ENCODE data around the gene S100A5.

DNA sequence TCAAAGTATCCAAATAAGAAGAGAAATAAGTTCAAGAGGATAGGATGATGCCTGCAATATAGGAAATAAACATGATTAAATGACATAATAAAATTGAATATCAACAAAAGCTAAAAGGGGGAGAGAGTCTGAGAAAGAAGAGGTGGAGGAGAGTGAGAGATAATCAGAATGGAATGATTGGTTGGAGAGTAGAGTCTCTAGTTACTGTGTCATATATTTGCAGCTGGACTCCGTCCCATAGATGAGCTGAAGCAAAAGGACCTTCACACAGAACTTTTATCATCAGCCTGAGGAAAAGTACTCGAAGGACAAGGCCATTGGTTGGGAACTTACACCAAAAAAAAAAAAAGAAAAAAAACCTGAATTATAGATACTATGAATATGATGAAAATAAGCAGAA is 47.7 kb upstream of the S100A5 start:
- TF ChIP-seq ZNF274 (IDR thresholded peaks at IDR 0.05; ENCODE audit: low read depth, low read length) (no peak), RAD21 (IDR thresholded peaks at IDR 0.05; ENCODE audit: low read depth) (no peak), CEBPB (IDR thresholded peaks at IDR 0.05; ENCODE audit: low read depth) (no peak), POLR2AphosphoS5 (IDR thresholded peaks at IDR 0.05; ENCODE audit: low read depth, low read length) (no peak), POLR2A (IDR thresholded peaks at IDR 0.05; ENCODE audit: borderline replicate concordance, extremely low read depth, insufficient read depth, insufficient read length) (no peak), YY1 (IDR thresholded peaks at IDR 0.05; ENCODE audit: extremely low read depth, insufficient replicate concordance, low read depth, low read length) (no peak), EZH2 (IDR thresholded peaks at IDR 0.05) (no peak)
- TF ChIP-seq, protein P1, sequence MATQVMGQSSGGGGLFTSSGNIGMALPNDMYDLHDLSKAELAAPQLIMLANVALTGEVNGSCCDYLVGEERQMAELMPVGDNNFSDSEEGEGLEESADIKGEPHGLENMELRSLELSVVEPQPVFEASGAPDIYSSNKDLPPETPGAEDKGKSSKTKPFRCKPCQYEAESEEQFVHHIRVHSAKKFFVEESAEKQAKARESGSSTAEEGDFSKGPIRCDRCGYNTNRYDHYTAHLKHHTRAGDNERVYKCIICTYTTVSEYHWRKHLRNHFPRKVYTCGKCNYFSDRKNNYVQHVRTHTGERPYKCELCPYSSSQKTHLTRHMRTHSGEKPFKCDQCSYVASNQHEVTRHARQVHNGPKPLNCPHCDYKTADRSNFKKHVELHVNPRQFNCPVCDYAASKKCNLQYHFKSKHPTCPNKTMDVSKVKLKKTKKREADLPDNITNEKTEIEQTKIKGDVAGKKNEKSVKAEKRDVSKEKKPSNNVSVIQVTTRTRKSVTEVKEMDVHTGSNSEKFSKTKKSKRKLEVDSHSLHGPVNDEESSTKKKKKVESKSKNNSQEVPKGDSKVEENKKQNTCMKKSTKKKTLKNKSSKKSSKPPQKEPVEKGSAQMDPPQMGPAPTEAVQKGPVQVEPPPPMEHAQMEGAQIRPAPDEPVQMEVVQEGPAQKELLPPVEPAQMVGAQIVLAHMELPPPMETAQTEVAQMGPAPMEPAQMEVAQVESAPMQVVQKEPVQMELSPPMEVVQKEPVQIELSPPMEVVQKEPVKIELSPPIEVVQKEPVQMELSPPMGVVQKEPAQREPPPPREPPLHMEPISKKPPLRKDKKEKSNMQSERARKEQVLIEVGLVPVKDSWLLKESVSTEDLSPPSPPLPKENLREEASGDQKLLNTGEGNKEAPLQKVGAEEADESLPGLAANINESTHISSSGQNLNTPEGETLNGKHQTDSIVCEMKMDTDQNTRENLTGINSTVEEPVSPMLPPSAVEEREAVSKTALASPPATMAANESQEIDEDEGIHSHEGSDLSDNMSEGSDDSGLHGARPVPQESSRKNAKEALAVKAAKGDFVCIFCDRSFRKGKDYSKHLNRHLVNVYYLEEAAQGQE (IDR thresholded peaks at IDR 0.05; ENCODE audit: low read depth): no peak
- TF ChIP-seq, protein P2, sequence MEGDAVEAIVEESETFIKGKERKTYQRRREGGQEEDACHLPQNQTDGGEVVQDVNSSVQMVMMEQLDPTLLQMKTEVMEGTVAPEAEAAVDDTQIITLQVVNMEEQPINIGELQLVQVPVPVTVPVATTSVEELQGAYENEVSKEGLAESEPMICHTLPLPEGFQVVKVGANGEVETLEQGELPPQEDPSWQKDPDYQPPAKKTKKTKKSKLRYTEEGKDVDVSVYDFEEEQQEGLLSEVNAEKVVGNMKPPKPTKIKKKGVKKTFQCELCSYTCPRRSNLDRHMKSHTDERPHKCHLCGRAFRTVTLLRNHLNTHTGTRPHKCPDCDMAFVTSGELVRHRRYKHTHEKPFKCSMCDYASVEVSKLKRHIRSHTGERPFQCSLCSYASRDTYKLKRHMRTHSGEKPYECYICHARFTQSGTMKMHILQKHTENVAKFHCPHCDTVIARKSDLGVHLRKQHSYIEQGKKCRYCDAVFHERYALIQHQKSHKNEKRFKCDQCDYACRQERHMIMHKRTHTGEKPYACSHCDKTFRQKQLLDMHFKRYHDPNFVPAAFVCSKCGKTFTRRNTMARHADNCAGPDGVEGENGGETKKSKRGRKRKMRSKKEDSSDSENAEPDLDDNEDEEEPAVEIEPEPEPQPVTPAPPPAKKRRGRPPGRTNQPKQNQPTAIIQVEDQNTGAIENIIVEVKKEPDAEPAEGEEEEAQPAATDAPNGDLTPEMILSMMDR (IDR thresholded peaks at IDR 0.05 in 2 of 3, conservative IDR thresholded peaks at IDR 0.05 in 1 of 3; ENCODE audit: borderline replicate concordance in 1 of 3, insufficient read depth in 1 of 3, low read depth in 2 of 3, low read length in 2 of 3): no peak
- TF ChIP-seq, protein P3, sequence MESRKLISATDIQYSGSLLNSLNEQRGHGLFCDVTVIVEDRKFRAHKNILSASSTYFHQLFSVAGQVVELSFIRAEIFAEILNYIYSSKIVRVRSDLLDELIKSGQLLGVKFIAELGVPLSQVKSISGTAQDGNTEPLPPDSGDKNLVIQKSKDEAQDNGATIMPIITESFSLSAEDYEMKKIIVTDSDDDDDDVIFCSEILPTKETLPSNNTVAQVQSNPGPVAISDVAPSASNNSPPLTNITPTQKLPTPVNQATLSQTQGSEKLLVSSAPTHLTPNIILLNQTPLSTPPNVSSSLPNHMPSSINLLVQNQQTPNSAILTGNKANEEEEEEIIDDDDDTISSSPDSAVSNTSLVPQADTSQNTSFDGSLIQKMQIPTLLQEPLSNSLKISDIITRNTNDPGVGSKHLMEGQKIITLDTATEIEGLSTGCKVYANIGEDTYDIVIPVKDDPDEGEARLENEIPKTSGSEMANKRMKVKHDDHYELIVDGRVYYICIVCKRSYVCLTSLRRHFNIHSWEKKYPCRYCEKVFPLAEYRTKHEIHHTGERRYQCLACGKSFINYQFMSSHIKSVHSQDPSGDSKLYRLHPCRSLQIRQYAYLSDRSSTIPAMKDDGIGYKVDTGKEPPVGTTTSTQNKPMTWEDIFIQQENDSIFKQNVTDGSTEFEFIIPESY (IDR thresholded peaks at IDR 0.05; ENCODE audit: extremely low read depth, insufficient replicate concordance, low read length): no peak
- TF ChIP-seq, protein P4, sequence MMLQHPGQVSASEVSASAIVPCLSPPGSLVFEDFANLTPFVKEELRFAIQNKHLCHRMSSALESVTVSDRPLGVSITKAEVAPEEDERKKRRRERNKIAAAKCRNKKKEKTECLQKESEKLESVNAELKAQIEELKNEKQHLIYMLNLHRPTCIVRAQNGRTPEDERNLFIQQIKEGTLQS (IDR thresholded peaks at IDR 0.05): no peak
